Large intestine (tissue), 3 donors: ENCODE data around the gene MAPK12. TPM values are rescaled to one million over a fixed set of nuclear protein-coding genes. Genes with fewer than 3 reads are reported as not detected.
A peak's percentile ranks its signal among the peaks of the same experiment; 100 is the strongest.

Experiments
- DNase-seq, 2 donors: peaks; one replicate each; pipeline versions ENCODE4 v3.0.0 to v3.0.0-alpha.2; 2013
- H3K27ac ChIP-seq: one replicate; pipeline ENCODE4 v1.5.1; 2013; ENCODE audit warnings: low read length
- H3K27me3 ChIP-seq: 2 replicates; pipeline ENCODE4 v1.6.1; 2013; ENCODE audit warnings: low read length; ENCODE audit not compliant: control insufficient read depth, insufficient read depth
- H3K36me3 ChIP-seq: 2 replicates; pipeline ENCODE4 v1.6.1; 2013; ENCODE audit warnings: low read length; ENCODE audit not compliant: control insufficient read depth, insufficient read depth
- H3K4me1 ChIP-seq: one replicate; pipeline ENCODE4 v1.6.1; 2013; ENCODE audit warnings: low read length; ENCODE audit not compliant: control insufficient read depth, insufficient read depth
- H3K4me3 ChIP-seq: one replicate; pipeline ENCODE4 v1.5.1; 2013; ENCODE audit warnings: low read length
- H3K9me3 ChIP-seq: one replicate; pipeline ENCODE4 v1.6.1; 2013; ENCODE audit warnings: mild to moderate bottlenecking, low read depth, low read length, moderate library complexity; ENCODE audit not compliant: control insufficient read depth
- WGBS: methylation state at CpG from one replicate; pipeline ENCODE4 v1.1.5; 2013; ENCODE audit warnings: low lambda C conversion rate; ENCODE audit not compliant: insufficient coverage; 5-methylcytosine and 5-hydroxymethylcytosine counted together
- polyA plus RNA-seq: library from polyadenylated mRNA; unstranded; fragments of 120-200 nt; gene quantifications from one replicate; pipeline ENCODE4 v1.2.1, GENCODE V29; 2013

MAPK12 gene
- polyA plus RNA-seq, 1 donor, result 7.6 TPM

GRCh38 chr22:50299785-50300619 is 38.5 kb upstream of the MAPK12 start:
- Histone ChIP-seq H3K36me3 (peaks cover 17% of the 10 kb centered on the region), H3K9me3 (no peaks in the 10 kb centered on the region), H3K4me1 (peaks cover 69% of the 10 kb centered on the region), H3K27me3 (no peaks in the 10 kb centered on the region), H3K27ac (peak overlapping the region; percentile 65), H3K4me3 (peak overlapping the region; percentile 33)
- DNase-seq, result peak; percentile 75 to 87
- no CpG with 5 or more reads among the region's 93 CpGs for WGBS

- no peak for DNase-seq
- H3K4me3 ChIP-seq, result peak overlapping the region; percentile 33
- H3K36me3 ChIP-seq, result peaks cover 17% of the 10 kb centered on the region
- H3K4me1 ChIP-seq, result peaks cover 67% of the 10 kb centered on the region
- H3K27me3 ChIP-seq, result no peaks in the 10 kb centered on the region
- no peaks in the 10 kb centered on the region for H3K9me3 ChIP-seq
- WGBS, result no CpG with 5 or more reads among the region's 59 CpGs
- H3K27ac ChIP-seq, result peak overlapping the region; percentile 45
These were observed 37.7 kb upstream of the MAPK12 start for GRCh38 chr22:50298937-50299784.

DNA sequence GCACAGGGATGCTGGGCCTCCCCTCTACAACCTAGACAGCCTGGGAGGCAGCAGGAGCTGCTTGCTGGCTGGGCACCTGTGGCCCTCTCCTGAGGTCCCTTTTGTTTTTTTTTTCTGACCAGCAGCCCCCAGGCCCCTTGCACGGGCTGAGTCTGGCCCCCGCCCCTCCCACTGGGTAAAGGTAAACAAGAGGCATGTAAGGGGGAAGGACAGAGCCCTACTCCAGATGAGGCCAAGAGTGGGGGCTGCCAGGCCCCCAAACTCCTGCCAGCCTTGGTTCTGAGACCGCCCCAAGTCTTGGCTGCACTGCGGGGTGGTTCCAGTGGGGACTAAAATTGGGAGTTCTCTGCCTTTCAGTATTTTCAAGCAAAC is 36.8 kb upstream of the MAPK12 start:
- no peak overlapping the region for H3K4me3 ChIP-seq
- peaks cover 8% of the 10 kb centered on the region for H3K36me3 ChIP-seq
- no peaks in the 10 kb centered on the region for H3K27me3 ChIP-seq
- H3K27ac ChIP-seq, result no peak overlapping the region
- peaks cover 64% of the 10 kb centered on the region for H3K4me1 ChIP-seq
- WGBS, result no CpG with 5 or more reads among the region's 4 CpGs
- no peak for DNase-seq
- no peaks in the 10 kb centered on the region for H3K9me3 ChIP-seq

- Histone ChIP-seq H3K9me3 (no peaks in the 10 kb centered on the region), H3K4me1 (peaks cover 64% of the 10 kb centered on the region), H3K36me3 (peaks cover 5% of the 10 kb centered on the region), H3K27me3 (no peaks in the 10 kb centered on the region), H3K27ac (no peak overlapping the region), H3K4me3 (no peak overlapping the region)
- no CpG with 5 or more reads among the region's 20 CpGs for WGBS
- no peak for DNase-seq
These were observed 36.2 kb upstream of the MAPK12 start for GRCh38 chr22:50297510-50298265.

- H3K36me3 ChIP-seq, result peaks cover 8% of the 10 kb centered on the region
- H3K27ac ChIP-seq, result no peak overlapping the region
- H3K4me3 ChIP-seq, result no peak overlapping the region
- H3K27me3 ChIP-seq, result no peaks in the 10 kb centered on the region
- WGBS, result no CpG with 5 or more reads among the region's 29 CpGs
- H3K4me1 ChIP-seq, result peaks cover 61% of the 10 kb centered on the region
- DNase-seq, result no peak
- no peaks in the 10 kb centered on the region for H3K9me3 ChIP-seq
These were observed 35.4 kb upstream of the MAPK12 start for GRCh38 chr22:50296658-50297490.

DNA sequence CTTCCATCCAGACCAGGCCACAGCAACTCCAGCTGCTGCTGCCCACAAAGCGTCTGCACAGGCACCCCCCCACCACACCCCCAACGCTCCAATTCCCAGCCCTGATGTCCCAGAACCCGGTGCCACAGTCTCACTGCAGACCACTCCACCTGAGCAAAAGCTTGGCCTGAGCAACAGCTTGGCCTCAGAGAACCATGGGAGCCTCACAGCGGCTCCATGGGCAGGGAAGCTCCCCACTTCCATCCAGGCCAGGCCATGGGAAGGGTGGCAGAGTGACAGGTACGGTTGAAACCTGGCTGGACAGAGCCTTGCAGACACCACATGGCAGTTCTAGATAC is 32.8 kb upstream of the MAPK12 start:
- no peak for DNase-seq
- WGBS, result no CpG with 5 or more reads among the region's 5 CpGs
- H3K4me3 ChIP-seq, result no peak overlapping the region
- peaks cover 31% of the 10 kb centered on the region for H3K36me3 ChIP-seq
- peak overlapping the region; percentile 93 for H3K27ac ChIP-seq
- peaks cover 42% of the 10 kb centered on the region for H3K4me1 ChIP-seq
- H3K9me3 ChIP-seq, result peaks cover 1% of the 10 kb centered on the region
- no peaks in the 10 kb centered on the region for H3K27me3 ChIP-seq

DNA sequence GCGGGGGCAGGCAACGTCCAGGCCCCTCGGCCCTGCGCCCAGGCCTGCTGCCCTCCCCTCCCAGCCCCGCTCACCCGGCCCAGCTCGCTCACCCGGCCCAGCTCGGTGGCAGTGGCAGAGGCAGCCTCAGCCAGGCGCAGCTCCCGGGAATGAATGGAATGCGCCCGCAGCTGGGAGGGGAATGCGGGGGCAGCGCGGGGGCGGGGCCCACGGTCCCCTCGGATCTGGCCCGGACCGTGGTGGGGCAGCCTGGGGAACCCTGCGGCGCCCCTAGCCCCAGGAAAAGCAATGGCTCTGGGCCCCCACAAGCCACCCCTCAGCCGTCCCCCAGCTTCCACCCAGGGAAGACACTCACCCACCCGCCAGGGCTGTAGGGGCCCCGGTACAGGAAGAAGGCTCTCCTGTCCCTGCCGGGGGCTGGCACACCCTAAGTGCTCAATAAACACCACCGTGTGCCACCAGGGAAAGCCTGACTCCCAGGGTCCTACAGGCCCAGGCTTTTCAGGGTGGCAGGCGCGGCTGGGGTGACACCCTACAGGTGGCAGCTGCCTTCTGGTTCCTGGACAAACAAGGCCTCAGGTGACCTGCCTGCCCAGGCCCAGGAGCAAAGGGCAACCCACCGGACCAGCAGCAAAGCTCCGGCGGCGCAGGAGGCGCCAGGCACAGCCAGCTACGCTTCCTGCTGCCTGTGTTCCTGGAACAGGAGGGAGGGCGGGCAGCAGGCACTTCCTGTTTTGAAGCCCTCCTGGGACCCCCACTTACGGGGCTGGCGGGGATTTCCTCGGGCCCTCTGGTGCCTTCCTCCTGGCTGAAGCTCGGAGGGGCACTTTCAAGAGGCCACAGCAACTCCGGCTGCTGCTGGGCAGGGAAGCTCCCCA is 32.2 kb upstream of the MAPK12 start:
- Histone ChIP-seq H3K9me3 (peaks cover 3% of the 10 kb centered on the region), H3K27me3 (no peaks in the 10 kb centered on the region), H3K36me3 (peaks cover 37% of the 10 kb centered on the region), H3K4me1 (peaks cover 39% of the 10 kb centered on the region), H3K27ac (peak overlapping the region; percentile 93), H3K4me3 (peak overlapping the region; percentile 23)
- no CpG with 5 or more reads among the region's 42 CpGs for WGBS
- peak; percentile 83 to 88 for DNase-seq

DNA sequence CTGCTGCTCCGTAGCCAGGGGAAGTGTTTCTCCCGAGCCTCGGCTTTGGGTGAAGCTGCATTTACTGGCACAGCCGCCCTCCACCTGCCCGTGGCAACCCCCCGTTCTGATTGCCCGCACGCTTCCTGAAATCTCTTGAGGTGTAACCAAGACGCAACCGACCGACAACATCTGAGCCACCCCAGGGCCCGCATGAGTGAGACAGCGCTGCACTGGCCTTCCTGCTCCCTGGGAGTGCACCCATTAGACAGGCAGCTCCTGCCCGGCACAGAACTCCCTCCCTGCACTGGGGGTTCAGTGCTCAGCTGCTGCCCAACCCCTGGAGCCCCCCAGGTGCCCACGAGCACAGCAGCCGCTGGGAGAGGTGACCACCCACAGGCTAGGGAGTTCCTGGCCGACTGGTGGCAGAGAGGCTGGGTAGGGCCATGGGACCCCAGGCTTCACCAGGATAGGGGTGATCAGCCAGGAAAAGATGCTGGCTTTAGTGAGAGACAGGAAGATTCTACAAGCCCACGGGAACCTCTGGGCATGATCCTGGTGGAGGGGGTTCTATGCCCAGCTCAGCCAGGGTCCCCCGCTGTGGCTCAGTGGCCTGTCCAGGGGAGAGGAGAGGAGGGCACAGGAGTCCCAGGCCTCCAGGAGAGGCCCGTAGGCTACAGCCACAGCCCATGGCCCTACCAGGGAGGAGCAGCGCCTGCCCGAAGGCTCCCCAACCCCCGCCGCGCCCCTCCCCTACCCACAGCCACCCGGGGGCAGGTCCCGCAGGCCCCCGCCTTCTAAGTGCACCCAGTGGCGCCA is 31.4 kb upstream of the MAPK12 start:
- Histone ChIP-seq H3K36me3 (peaks cover 45% of the 10 kb centered on the region), H3K27me3 (no peaks in the 10 kb centered on the region), H3K27ac (peak overlapping the region; percentile 56), H3K9me3 (peaks cover 3% of the 10 kb centered on the region), H3K4me1 (peaks cover 30% of the 10 kb centered on the region), H3K4me3 (peak overlapping the region; percentile 6)
- no peak for DNase-seq
- WGBS, result no CpG with 5 or more reads among the region's 29 CpGs
